Lung (tissue), 12 donors: Measurements from ENCODE around the gene AHDC1. TPM values are rescaled to one million over a fixed set of nuclear protein-coding genes. Genes with fewer than 3 reads are reported as not detected.

Experiments
- ATAC-seq: fragments of 200-7000 bp; cut with Tn5 transposase; one replicate; pipeline ENCODE4 v1.9.1; 2020; ENCODE audit warnings: moderate number of reproducible peaks; ENCODE audit not compliant: insufficient read depth, low FRiP score
- DNase-seq, 3 donors: peaks; one replicate each; pipeline ENCODE4 v3.0.0-alpha.2; 2013 to 2017
- H3K27ac ChIP-seq, 2 donors: one replicate each; pipeline ENCODE4 v1.5.1; 2013; ENCODE audit warnings: mild to moderate bottlenecking in 2 of 2, moderate library complexity in 2 of 2, control low read depth in 1 of 2, inconsistent platforms in 1 of 2, low read depth in 1 of 2, low read length in 1 of 2
- H3K27me3 ChIP-seq, 3 donors: one replicate each; pipeline ENCODE4 v1.5.1; 2013; ENCODE audit warnings: low read length in 2 of 3; ENCODE audit not compliant: control insufficient read depth in 3 of 3, insufficient read depth in 3 of 3
- H3K36me3 ChIP-seq, 4 donors: one replicate each; pipeline ENCODE4 v1.5.1; 2013; ENCODE audit warnings: low read length in 4 of 4, mild to moderate bottlenecking in 1 of 4, moderate library complexity in 1 of 4; ENCODE audit not compliant: control insufficient read depth in 4 of 4, insufficient read depth in 4 of 4
- H3K4me1 ChIP-seq, 5 donors: one replicate each; pipeline ENCODE4 v1.5.1; 2013; ENCODE audit warnings: low read length in 5 of 5, mild to moderate bottlenecking in 2 of 5, moderate library complexity in 1 of 5; ENCODE audit not compliant: control insufficient read depth in 5 of 5, insufficient read depth in 5 of 5
- H3K4me3 ChIP-seq: one replicate; pipeline ENCODE4 v1.5.1; 2013; ENCODE audit warnings: mild to moderate bottlenecking, control low read depth, moderate library complexity
- H3K9ac ChIP-seq, 2 donors: one replicate each; pipeline ENCODE4 v1.5.1; 2013; ENCODE audit warnings: low read length in 2 of 2, control low read depth in 1 of 2; ENCODE audit not compliant: insufficient read depth in 1 of 2
- H3K9me3 ChIP-seq, 4 donors: one replicate each; pipeline ENCODE4 v1.5.1; 2013; ENCODE audit warnings: low read length in 3 of 4, mild to moderate bottlenecking in 1 of 4, moderate library complexity in 1 of 4; ENCODE audit not compliant: control insufficient read depth in 4 of 4, insufficient read depth in 3 of 4
- WGBS, 2 donors: extraction: QIAGEN DNeasy Blood & Tissue Kit; methylation state at CpG; one replicate each; pipeline ENCODE4 v1.1.7; 2013; 5-methylcytosine and 5-hydroxymethylcytosine counted together
- polyA plus RNA-seq, 2 donors: library from polyadenylated mRNA; stranded (reverse); fragments of 200-250 nt; gene quantifications; one replicate each; pipeline ENCODE4 v1.2.1, GENCODE V29; 2013
- total RNA-seq, 2 donors: library from RNA; depleted of rRNA in 1 of 2; stranded (reverse); fragments of >200 nt in 1 of 2; gene quantifications; one replicate each; pipeline ENCODE4 v1.2.1, GENCODE V29; 2014 to 2021
- TF ChIP-seq, protein P1 (sequence below): IDR thresholded peaks from 2 replicates; pipeline ENCODE4 v1.5.1; 2012; ENCODE audit warnings: mild to moderate bottlenecking; ENCODE audit errors: control extremely low read depth, extremely low read depth
- donor health status: control.
- donor health status: control.
- donor health status: Bipolar disorder and iron deficiency.
- donor health status: healthy.
- donor health status: DM: yes; HTN: yes; CAD: no.

Gene AHDC1
- total and polyA plus RNA-seq, 4 donors = 10.3 to 37.9 (median 21.8) TPM

DNA sequence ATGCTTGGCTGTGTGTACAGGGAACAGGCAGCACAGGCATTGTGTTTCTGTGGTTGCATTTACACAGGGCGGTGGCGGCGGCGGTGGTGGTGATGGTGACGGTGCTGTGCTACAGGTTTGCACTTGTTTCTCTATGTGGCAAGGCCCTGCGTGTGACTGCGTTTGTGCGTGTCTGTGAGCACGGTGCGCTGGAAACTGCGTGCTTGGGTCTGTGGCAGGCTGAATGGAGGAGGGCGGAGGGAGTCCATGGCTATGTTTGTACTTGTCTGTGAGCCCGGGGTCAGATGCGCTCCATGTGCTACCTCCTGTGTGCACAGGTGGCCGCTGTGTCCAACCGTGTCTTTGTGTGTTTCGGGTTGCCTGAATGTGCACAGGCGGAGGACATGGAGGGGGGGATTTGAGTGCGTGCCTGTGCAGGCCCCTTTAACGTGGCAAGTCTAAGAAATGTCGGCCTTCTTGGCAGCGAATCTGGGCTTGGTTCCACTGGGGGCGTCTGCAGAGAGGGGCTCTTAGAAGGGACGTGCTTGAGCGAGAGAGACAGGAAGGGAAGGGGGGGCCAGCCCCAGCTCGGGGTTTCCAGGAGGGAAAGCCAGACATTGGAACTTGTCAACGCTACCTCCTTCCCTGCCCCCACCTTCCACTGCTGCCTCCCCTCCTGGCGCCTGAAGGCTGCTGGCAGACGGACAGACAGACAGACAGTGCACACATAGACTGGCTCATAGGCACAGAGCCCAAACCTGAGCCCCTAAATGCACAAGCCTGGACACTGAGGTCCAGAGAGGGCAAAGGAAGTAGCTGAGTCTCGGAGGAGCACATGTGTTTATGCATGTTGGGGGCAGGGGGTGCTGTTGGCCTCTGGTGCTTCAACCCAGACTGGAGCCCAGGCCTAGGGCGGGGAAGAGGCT is 81.3 kb downstream of the AHDC1 start:
- peak overlapping the region in 1 of 2 donors; percentile 40 for H3K27ac ChIP-seq
- TF ChIP-seq, protein P1, sequence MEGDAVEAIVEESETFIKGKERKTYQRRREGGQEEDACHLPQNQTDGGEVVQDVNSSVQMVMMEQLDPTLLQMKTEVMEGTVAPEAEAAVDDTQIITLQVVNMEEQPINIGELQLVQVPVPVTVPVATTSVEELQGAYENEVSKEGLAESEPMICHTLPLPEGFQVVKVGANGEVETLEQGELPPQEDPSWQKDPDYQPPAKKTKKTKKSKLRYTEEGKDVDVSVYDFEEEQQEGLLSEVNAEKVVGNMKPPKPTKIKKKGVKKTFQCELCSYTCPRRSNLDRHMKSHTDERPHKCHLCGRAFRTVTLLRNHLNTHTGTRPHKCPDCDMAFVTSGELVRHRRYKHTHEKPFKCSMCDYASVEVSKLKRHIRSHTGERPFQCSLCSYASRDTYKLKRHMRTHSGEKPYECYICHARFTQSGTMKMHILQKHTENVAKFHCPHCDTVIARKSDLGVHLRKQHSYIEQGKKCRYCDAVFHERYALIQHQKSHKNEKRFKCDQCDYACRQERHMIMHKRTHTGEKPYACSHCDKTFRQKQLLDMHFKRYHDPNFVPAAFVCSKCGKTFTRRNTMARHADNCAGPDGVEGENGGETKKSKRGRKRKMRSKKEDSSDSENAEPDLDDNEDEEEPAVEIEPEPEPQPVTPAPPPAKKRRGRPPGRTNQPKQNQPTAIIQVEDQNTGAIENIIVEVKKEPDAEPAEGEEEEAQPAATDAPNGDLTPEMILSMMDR = peak; percentile 0
- ATAC-seq = no peak
- no peaks in the 10 kb centered on the region for H3K9me3 ChIP-seq
- H3K36me3 ChIP-seq = no peaks in the 10 kb centered on the region
- no peak overlapping the region for H3K9ac ChIP-seq
- peak; percentile 93 to 97 (median 96) for DNase-seq
- peaks cover 3 to 91% (median 53%) of the 10 kb centered on the region in 5 donors for H3K4me1 ChIP-seq
- H3K27me3 ChIP-seq = no peaks in the 10 kb centered on the region
- 39 to 53% methylated on average over 31 of the region's 31 CpGs for WGBS, 2 donors
- H3K4me3 ChIP-seq = no peak overlapping the region

DNA sequence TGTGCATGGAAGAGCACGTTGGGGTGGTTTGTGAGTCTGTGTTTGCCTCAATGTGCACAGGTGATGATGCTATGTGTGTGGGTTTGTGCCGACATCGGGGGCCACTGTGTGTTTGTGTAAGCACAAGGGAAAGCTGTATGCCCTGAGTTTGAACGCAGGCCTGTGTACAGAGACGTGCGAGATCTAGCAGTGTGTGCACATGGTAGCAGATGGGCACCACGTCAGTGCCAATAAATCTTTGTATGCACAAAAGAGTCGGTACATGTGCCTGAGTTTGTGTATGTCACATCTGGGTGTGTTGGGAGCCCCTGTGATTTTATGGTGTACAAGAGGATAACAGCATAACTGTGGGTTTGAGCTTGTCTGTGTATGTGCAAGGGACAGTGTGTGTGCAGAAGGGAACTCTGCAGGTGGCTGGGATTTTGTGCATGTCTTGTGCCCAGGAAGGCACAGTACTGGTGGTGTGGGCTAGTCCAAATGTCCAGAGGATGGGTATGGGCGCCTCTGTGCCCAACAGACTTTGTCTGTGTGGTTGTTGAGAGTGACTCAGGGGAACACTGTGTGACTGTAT is 82.0 kb downstream of the AHDC1 start:
- WGBS, 2 donors = 49 to 53% methylated on average over 9 of the region's 9 CpGs
- H3K9ac ChIP-seq = no peak overlapping the region
- no peaks in the 10 kb centered on the region for H3K9me3 ChIP-seq
- ATAC-seq (no peak), DNase-seq (no peak)
- H3K27ac ChIP-seq = peak overlapping the region; percentile 29 to 40
- peaks cover 3 to 84% (median 47%) of the 10 kb centered on the region in 5 donors for H3K4me1 ChIP-seq
- TF ChIP-seq, protein P1 = no peak
- H3K36me3 ChIP-seq = no peaks in the 10 kb centered on the region
- no peak overlapping the region for H3K4me3 ChIP-seq
- no peaks in the 10 kb centered on the region for H3K27me3 ChIP-seq

DNA sequence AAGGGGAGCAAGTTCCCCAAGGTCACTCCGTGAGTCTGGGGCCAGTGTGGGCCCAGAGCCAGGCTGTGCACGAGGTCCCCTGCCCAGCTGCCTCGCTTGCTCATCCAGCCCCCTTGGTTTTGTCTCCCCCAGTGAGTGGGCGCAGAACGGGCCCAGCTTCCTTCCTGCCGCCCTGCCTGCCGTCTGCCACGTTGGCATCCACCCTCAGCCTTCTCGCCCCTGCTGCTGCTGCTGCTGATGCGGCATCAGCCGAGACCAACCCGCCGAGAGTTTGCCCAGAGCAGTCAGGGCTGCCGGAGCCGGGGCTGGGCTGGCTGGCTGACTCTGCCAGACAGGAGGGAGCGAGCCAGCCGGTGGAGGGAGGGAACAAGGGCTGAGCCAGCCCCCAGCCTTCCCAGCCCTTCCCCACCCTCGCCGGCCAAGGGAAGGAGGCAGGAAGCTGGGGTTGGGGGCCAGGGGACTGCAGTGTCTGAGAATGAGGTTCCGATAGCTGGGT is 82.6 kb downstream of the AHDC1 start:
- no peak for ATAC-seq
- H3K4me3 ChIP-seq = no peak overlapping the region

More for the DNA sequence above, 82.6 kb downstream of the AHDC1 start:
- no peak overlapping the region for H3K9ac ChIP-seq
- H3K27me3 ChIP-seq = no peaks in the 10 kb centered on the region
- TF ChIP-seq, protein P1 = no peak
- peak overlapping the region; percentile 29 to 40 for H3K27ac ChIP-seq
- H3K36me3 ChIP-seq = no peaks in the 10 kb centered on the region
- peak in 1 of 3 donors; percentile 38 for DNase-seq
- H3K9me3 ChIP-seq = no peaks in the 10 kb centered on the region
- peaks cover 5 to 78% (median 41%) of the 10 kb centered on the region in 5 donors for H3K4me1 ChIP-seq
- WGBS, 2 donors = 13 to 26% methylated on average over 19 to 20 of the region's 20 CpGs
